K562 (cell line): ENCODE measurements around the gene TXNRD1. TPM values are rescaled to one million over a fixed set of nuclear protein-coding genes. Genes with fewer than 3 reads are reported as not detected.

ENCODE experiments used
- ATAC-seq: fragments of 200-7000 bp; cut with Tn5 transposase; 3 replicates; pipeline ENCODE4 v1.9.1; 2020; ENCODE audit warnings: moderate library complexity
- BruUV-seq: library from RNA; stranded (reverse); fragments of 400-500 nt; replicated peaks from 2 replicates; lab custom pipeline; 2021; lab: Mats Ljungman, UMichigan
- CTCF ChIA-PET: fragments of 300-600 bp; formaldehyde crosslinking; extraction: SDS; loops from one replicate; lab custom pipeline; 2021; ENCODE audit warnings: low intra/inter-chr PET ratio; lab: Yijun Ruan, JAX
- POLR2A ChIA-PET: fragments of 300-600, 350-650 bp; sonication (Branson Sonifier 250); formaldehyde crosslinking; extraction: SDS; loops from one replicate; lab custom pipeline; 2021; ENCODE audit warnings: antibody characterized with exemption, inconsistent platforms; lab: Yijun Ruan, JAX
- DNase-seq, 4 experiments: peaks; one replicate each; pipeline versions ENCODE4 v3.0.0 to v3.0.0-alpha.2; 2011 to 2018; ENCODE audit warnings: low spot score in 3 of 4, mixed read lengths in 3 of 4; ENCODE audit errors: extremely low read depth in 1 of 4
- FAIRE-seq: peaks from 2 replicates; lab custom pipeline; 2011; peaks lifted over from hg19 to GRCh38; lab: Jason Lieb, UNC
- H2AFZ ChIP-seq: 2 replicates; pipeline ENCODE4 v1.6.0; 2011; ENCODE audit warnings: low read depth, low read length, control low read depth, inconsistent platforms
- H3K27ac ChIP-seq: fragments of 200-600 bp; 3 replicates; pipeline ENCODE4 v1.8.0; 2011; ENCODE audit warnings: low read depth, mild to moderate bottlenecking, control low read depth, inconsistent platforms, low read length, moderate library complexity, mixed read lengths; ENCODE audit errors: extremely low read depth
- H3K27me3 ChIP-seq, 2 experiments: fragments of 300-600 bp in 1 of 2; 2 replicates in 1 of 2; 3 replicates in 1 of 2; pipeline versions ENCODE4 v1.6.0 to v1.8.0; 2011; ENCODE audit warnings: inconsistent platforms in 2 of 2, low read length in 2 of 2, mild to moderate bottlenecking in 1 of 2, mixed read lengths in 1 of 2, moderate library complexity in 1 of 2; ENCODE audit not compliant: control insufficient read depth in 2 of 2, insufficient read depth in 2 of 2
- H3K36me3 ChIP-seq: fragments of 300-600 bp; 3 replicates; pipeline ENCODE4 v1.8.0; 2011; ENCODE audit warnings: mild to moderate bottlenecking, low read length, inconsistent platforms; ENCODE audit not compliant: control insufficient read depth, insufficient read depth
- H3K4me1 ChIP-seq, 2 experiments: fragments of 200-600 bp in 1 of 2; replicated peaks in 1 of 2; 2 replicates in 1 of 2; 3 replicates in 1 of 2; pipeline versions ENCODE4 v1.5.1 to v1.8.0; 2011; ENCODE audit warnings: inconsistent platforms in 2 of 2, low read length in 2 of 2, mild to moderate bottlenecking in 1 of 2, mixed read lengths in 1 of 2, moderate library complexity in 1 of 2; ENCODE audit not compliant: control insufficient read depth in 2 of 2, insufficient read depth in 2 of 2
- H3K4me2 ChIP-seq: 2 replicates; pipeline ENCODE4 v1.6.1; 2011; ENCODE audit warnings: low read length, control low read depth, inconsistent platforms, mixed read lengths; ENCODE audit not compliant: insufficient read depth
- H3K4me3 ChIP-seq: fragments of 200-600 bp; sonication (generic), shearing (Covaris generic); 2 replicates; pipeline ENCODE4 v1.5.1; 2016; ENCODE audit warnings: control low read depth, inconsistent platforms
- H3K79me2 ChIP-seq: fragments of 200-600 bp; 3 replicates; pipeline ENCODE4 v1.8.0; 2011; ENCODE audit warnings: low read length, inconsistent platforms; ENCODE audit not compliant: control insufficient read depth, insufficient read depth
- H3K9ac ChIP-seq, 2 experiments: 2 replicates each; pipeline versions ENCODE4 v1.6.0 to v1.6.1; 2011; ENCODE audit warnings: low read depth in 2 of 2, low read length in 2 of 2, control low read depth in 1 of 2, inconsistent platforms in 1 of 2, mild to moderate bottlenecking in 1 of 2, mixed read lengths in 1 of 2; ENCODE audit not compliant: insufficient read depth in 1 of 2
- H3K9me1 ChIP-seq: one replicate; pipeline ENCODE4 v1.6.0; 2011; ENCODE audit warnings: inconsistent platforms, mild to moderate bottlenecking, low read length, moderate library complexity; ENCODE audit not compliant: control insufficient read depth, insufficient read depth
- H3K9me3 ChIP-seq: replicated peaks from 2 replicates; pipeline ENCODE4 v1.5.1; 2011; ENCODE audit warnings: low read depth, low read length, inconsistent platforms; ENCODE audit not compliant: control insufficient read depth, insufficient read depth
- H4K20me1 ChIP-seq: replicated peaks from 2 replicates; pipeline ENCODE4 v1.6.1; 2011; ENCODE audit warnings: low read length, inconsistent platforms, mixed read lengths; ENCODE audit not compliant: control insufficient read depth, insufficient read depth
- CCNT2 ChIP-seq: IDR thresholded peaks from 2 replicates; pipeline ENCODE4 v1.6.1; 2011; ENCODE audit warnings: borderline replicate concordance, low read depth, mild to moderate bottlenecking, moderate library complexity, mixed read lengths, low read length; ENCODE audit not compliant: insufficient read length; ENCODE audit errors: extremely low read depth
- EHMT2 ChIP-seq: fragments of 450-650 bp; IDR thresholded peaks from 2 replicates; pipeline ENCODE4 v1.6.1; 2018; ENCODE audit warnings: antibody characterized with exemption
- FOS ChIP-seq: IDR thresholded peaks from 3 replicates; pipeline ENCODE4 v1.6.1; 2011; ENCODE audit not compliant: insufficient read length; ENCODE audit errors: extremely low read depth
- HNRNPK ChIP-seq: fragments of 200-400 bp; formaldehyde crosslinking; IDR thresholded peaks from one replicate; pipeline ENCODE4 v1.6.1; 2018; ENCODE audit warnings: mild to moderate bottlenecking, low read depth, low read length; ENCODE audit not compliant: poor library complexity, severe bottlenecking
- KDM1A ChIP-seq, 2 experiments: fragments of 450-650 bp; IDR thresholded peaks; 2 replicates each; pipeline ENCODE4 v1.6.1; 2016; ENCODE audit warnings: mild to moderate bottlenecking in 2 of 2
- MAFF ChIP-seq: IDR thresholded peaks from 2 replicates; pipeline ENCODE4 v1.6.1; 2012; ENCODE audit warnings: low read length, improper control_type of control experiment
- NR1H2 ChIP-seq: sonication (generic); formaldehyde crosslinking; IDR thresholded peaks from 2 replicates; pipeline ENCODE4 v1.4.0; 2020; ENCODE audit warnings: mild to moderate bottlenecking, missing genetic modification reagents
- SNIP1 ChIP-seq: fragments of 450-650 bp; IDR thresholded peaks from 2 replicates; pipeline ENCODE4 v1.7.1; 2017; ENCODE audit warnings: low read depth, mild to moderate bottlenecking
- ZBTB1 ChIP-seq: sonication (generic); formaldehyde crosslinking; IDR thresholded peaks from 2 replicates; pipeline ENCODE4 v1.8.1; 2023; ENCODE audit warnings: missing genetic modification reagents, low read depth, mild to moderate bottlenecking, borderline replicate concordance
- ZNF263 ChIP-seq: sonication (generic); formaldehyde crosslinking; IDR thresholded peaks from 2 replicates; pipeline ENCODE4 v1.8.0; 2022; ENCODE audit warnings: mild to moderate bottlenecking, missing genetic modification reagents, borderline replicate concordance
- ZNF699 ChIP-seq: fragments of 250-450 bp; sonication (Bioruptor Pico); IDR thresholded peaks from 2 replicates; pipeline ENCODE4 v1.8.0; 2021; ENCODE audit warnings: mild to moderate bottlenecking, moderate library complexity; ENCODE audit not compliant: insufficient replicate concordance
- WGBS: fragments of 100-300 bp; shearing (Covaris generic); methylation state at CpG from one replicate; pipeline ENCODE4 v1.1.6; 2016; ENCODE audit warnings: low coverage, mixed read lengths; ENCODE audit not compliant: insufficient coverage; ENCODE audit errors: missing lambda C conversion rate; 5-methylcytosine and 5-hydroxymethylcytosine counted together
- in situ Hi-C: fragments of 300-500 bp; cut with MboI; formaldehyde crosslinking; loops from 4 replicates; pipeline ENCODE4 v1.15.0; 2018; ENCODE audit warnings: inconsistent platforms, mixed read lengths
- intact Hi-C: fragments of 100-400 bp; cut with micrococcal nuclease; formaldehyde crosslinking; loops from 2 replicates; pipeline ENCODE4 v1.14.2; 2022
- polyA plus RNA-seq, 8 experiments: library from polyadenylated mRNA; depleted of rRNA in 4 of 8; stranded (reverse) in 5 of 8; unstranded in 3 of 8; fragments of >200 nt; fragmentation: Nextera tagmentation in 2 of 8; fragmentation: Illumina TruSeq in 1 of 8; extraction: Ambion mirVana in 2 of 8; extraction: Trizol in 1 of 8; gene quantifications; 2 replicates each; pipeline versions ENCODE4 v1.2.1 to v1.2.3, GENCODE V29; 2011 to 2014; ENCODE audit warnings: inconsistent platforms in 1 of 8, missing spikeins in 1 of 8
- total RNA-seq, 7 experiments: library from RNA; depleted of rRNA in 6 of 7; stranded (reverse); fragments of >200 nt in 6 of 7; fragmentation: Illumina TruSeq in 2 of 7; extraction: Trizol in 2 of 7; gene quantifications; 2 replicates each; pipeline versions ENCODE4 v1.2.1 to v1.2.3, GENCODE V29; 2011 to 2021; ENCODE audit warnings: low replicate concordance in 1 of 7
- TF ChIP-seq, protein P1 (sequence below): fragments of 250-450 bp; sonication (Bioruptor Pico); IDR thresholded peaks from 2 replicates; pipeline ENCODE4 v1.9.0; 2021; ENCODE audit warnings: mild to moderate bottlenecking, inconsistent platforms
- TF ChIP-seq, protein P2 (sequence below): fragments of 250-450 bp; sonication (Bioruptor Pico); IDR thresholded peaks from 2 replicates; pipeline ENCODE4 v1.5.0; 2020; ENCODE audit warnings: mild to moderate bottlenecking
- TF ChIP-seq, protein P3 (sequence below), 2 experiments: fragments of 450-650 bp in 1 of 2; IDR thresholded peaks; 2 replicates each; pipeline ENCODE4 v1.6.1; 2011 to 2017; ENCODE audit warnings: low read depth in 2 of 2, antibody characterized with exemption in 1 of 2, borderline replicate concordance in 1 of 2, low read length in 1 of 2, mild to moderate bottlenecking in 1 of 2, mixed read lengths in 1 of 2; ENCODE audit not compliant: control insufficient read depth in 1 of 2

The TXNRD1 gene
- total and polyA plus RNA-seq, 9 of the 15 experiments (the other 6 are each of a cell fraction or from before 2014, with no cell fraction given), result 107 to 189 (median 146) TPM

DNA sequence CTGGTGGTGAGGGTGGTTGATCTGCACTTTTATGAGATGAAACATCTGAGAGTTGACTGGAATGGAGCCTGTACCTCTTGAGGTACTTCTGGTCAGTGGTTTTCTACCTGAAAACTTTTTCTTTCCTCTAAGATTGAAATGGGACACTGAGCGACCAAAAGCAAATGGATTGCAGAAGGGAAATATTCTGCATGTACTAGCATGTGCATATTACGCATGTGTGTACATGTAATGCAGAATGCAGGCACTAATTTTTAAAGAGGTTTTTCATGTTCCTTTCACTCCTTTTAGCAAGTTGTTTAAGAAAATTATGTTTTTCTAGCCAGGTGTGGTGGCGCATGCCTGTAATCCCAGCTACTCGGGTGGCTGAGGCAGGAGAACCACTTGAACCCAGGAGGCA, 59.2 kb downstream of the TXNRD1 start:
- H3K27ac ChIP-seq, result no peak overlapping the region
- FAIRE-seq, result no peak
- ChIA-PET CTCF (no interaction called here), POLR2A (interaction anchor here (0.7 to 5.4 kb wide), 3 partner anchors 13 to 29 kb away, joined by 3 to 60 read pairs (median 5); partner anchors contain the start of gene EID3)
- WGBS, result 74% methylated on average over 4 of the region's 4 CpGs
- no peak overlapping the region for H3K4me2 ChIP-seq
- ATAC-seq, result no peak
- no peak overlapping the region for H3K4me3 ChIP-seq
- no peaks in the 10 kb centered on the region for H4K20me1 ChIP-seq
- no peak for DNase-seq
- no peak overlapping the region for H3K9ac ChIP-seq
- TF ChIP-seq ZBTB1 (CRISPR knock-in tag), result no peak
- TF ChIP-seq, protein P1, sequence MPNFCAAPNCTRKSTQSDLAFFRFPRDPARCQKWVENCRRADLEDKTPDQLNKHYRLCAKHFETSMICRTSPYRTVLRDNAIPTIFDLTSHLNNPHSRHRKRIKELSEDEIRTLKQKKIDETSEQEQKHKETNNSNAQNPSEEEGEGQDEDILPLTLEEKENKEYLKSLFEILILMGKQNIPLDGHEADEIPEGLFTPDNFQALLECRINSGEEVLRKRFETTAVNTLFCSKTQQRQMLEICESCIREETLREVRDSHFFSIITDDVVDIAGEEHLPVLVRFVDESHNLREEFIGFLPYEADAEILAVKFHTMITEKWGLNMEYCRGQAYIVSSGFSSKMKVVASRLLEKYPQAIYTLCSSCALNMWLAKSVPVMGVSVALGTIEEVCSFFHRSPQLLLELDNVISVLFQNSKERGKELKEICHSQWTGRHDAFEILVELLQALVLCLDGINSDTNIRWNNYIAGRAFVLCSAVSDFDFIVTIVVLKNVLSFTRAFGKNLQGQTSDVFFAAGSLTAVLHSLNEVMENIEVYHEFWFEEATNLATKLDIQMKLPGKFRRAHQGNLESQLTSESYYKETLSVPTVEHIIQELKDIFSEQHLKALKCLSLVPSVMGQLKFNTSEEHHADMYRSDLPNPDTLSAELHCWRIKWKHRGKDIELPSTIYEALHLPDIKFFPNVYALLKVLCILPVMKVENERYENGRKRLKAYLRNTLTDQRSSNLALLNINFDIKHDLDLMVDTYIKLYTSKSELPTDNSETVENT, result no peak
- TF ChIP-seq, protein P2, sequence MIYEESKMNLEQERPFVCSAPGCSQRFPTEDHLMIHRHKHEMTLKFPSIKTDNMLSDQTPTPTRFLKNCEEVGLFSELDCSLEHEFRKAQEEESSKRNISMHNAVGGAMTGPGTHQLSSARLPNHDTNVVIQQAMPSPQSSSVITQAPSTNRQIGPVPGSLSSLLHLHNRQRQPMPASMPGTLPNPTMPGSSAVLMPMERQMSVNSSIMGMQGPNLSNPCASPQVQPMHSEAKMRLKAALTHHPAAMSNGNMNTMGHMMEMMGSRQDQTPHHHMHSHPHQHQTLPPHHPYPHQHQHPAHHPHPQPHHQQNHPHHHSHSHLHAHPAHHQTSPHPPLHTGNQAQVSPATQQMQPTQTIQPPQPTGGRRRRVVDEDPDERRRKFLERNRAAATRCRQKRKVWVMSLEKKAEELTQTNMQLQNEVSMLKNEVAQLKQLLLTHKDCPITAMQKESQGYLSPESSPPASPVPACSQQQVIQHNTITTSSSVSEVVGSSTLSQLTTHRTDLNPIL (CRISPR knock-in tag), result no peak
- no peak for TF ChIP-seq KDM1A (IDR thresholded peaks at IDR 0.05)
- TF ChIP-seq ZNF263 (CRISPR knock-in tag), result no peak
- TF ChIP-seq CCNT2, result no peak
- no peak for TF ChIP-seq ZNF699
- TF ChIP-seq MAFF, result no peak
- no peak for TF ChIP-seq FOS
- no peak for TF ChIP-seq EHMT2
- TF ChIP-seq HNRNPK, result no peak
- TF ChIP-seq, protein P3, sequence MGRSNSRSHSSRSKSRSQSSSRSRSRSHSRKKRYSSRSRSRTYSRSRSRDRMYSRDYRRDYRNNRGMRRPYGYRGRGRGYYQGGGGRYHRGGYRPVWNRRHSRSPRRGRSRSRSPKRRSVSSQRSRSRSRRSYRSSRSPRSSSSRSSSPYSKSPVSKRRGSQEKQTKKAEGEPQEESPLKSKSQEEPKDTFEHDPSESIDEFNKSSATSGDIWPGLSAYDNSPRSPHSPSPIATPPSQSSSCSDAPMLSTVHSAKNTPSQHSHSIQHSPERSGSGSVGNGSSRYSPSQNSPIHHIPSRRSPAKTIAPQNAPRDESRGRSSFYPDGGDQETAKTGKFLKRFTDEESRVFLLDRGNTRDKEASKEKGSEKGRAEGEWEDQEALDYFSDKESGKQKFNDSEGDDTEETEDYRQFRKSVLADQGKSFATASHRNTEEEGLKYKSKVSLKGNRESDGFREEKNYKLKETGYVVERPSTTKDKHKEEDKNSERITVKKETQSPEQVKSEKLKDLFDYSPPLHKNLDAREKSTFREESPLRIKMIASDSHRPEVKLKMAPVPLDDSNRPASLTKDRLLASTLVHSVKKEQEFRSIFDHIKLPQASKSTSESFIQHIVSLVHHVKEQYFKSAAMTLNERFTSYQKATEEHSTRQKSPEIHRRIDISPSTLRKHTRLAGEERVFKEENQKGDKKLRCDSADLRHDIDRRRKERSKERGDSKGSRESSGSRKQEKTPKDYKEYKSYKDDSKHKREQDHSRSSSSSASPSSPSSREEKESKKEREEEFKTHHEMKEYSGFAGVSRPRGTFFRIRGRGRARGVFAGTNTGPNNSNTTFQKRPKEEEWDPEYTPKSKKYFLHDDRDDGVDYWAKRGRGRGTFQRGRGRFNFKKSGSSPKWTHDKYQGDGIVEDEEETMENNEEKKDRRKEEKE (IDR thresholded peaks at IDR 0.05; ENCODE audit: borderline replicate concordance in 1 of 2, control insufficient read depth in 1 of 2, low read depth in 2 of 2, low read length in 1 of 2), result no peak
- no peak for TF ChIP-seq NR1H2
- no peak for TF ChIP-seq SNIP1
- no peak overlapping the region for H2AFZ ChIP-seq
- H3K27me3 ChIP-seq, result no peaks in the 10 kb centered on the region
- no peaks in the 10 kb centered on the region; a peak in 1 of 5 replicates for H3K4me1 ChIP-seq
- no peaks in the 10 kb centered on the region for H3K36me3 ChIP-seq
- H3K9me1 ChIP-seq, result no peaks in the 10 kb centered on the region
- H3K9me3 ChIP-seq, result no peaks in the 10 kb centered on the region
- no TSS peak for BruUV-seq
- in situ Hi-C loops, result no loop called here
- no peaks in the 10 kb centered on the region for H3K79me2 ChIP-seq
- intact Hi-C loops, result no loop called here
